Heart left ventricle (tissue), 16 donors: Measurements from ENCODE around the gene ZNF341. TPM values are rescaled to one million over a fixed set of nuclear protein-coding genes. Genes with fewer than 3 reads are reported as not detected.

Source experiments
- ATAC-seq, 4 donors: fragments of 200-7000 bp; cut with Tn5 transposase; one replicate each; pipeline ENCODE4 v1.9.1; 2020 to 2022; ENCODE audit warnings: moderate library complexity in 4 of 4, mild to moderate bottlenecking in 3 of 4, moderate number of reproducible peaks in 1 of 4
- DNase-seq, 5 donors: peaks; one replicate each; pipeline ENCODE4 v3.0.0-alpha.2; 2020
- H3K27ac ChIP-seq, 12 donors: fragments of 200-600 bp; sonication (generic) in 4 of 12; one replicate each; pipeline versions ENCODE4 v1.5.0 to v1.8.0; 2016 to 2022; ENCODE audit warnings: mild to moderate bottlenecking in 2 of 12
- H3K27me3 ChIP-seq, 9 donors: fragments of 200-600 bp; sonication (generic) in 2 of 9; one replicate each; pipeline versions ENCODE4 v1.5.1 to v1.8.0; 2016 to 2022; ENCODE audit warnings: mild to moderate bottlenecking in 3 of 9
- H3K36me3 ChIP-seq, 9 donors: fragments of 200-600 bp; sonication (generic) in 2 of 9; one replicate each; pipeline versions ENCODE4 v1.5.0 to v1.8.0; 2018 to 2022; ENCODE audit warnings: mild to moderate bottlenecking in 2 of 9
- H3K4me1 ChIP-seq, 12 donors: fragments of 200-600 bp; sonication (generic) in 4 of 12; one replicate each; pipeline versions ENCODE4 v1.5.0 to v1.8.0; 2016 to 2022; ENCODE audit warnings: mild to moderate bottlenecking in 3 of 12
- H3K4me3 ChIP-seq, 12 donors: fragments of 200-600 bp; sonication (generic) in 4 of 12; one replicate each; pipeline versions ENCODE4 v1.5.0 to v1.8.0; 2017 to 2022; ENCODE audit warnings: mild to moderate bottlenecking in 9 of 12, moderate library complexity in 4 of 12
- H3K9me3 ChIP-seq, 12 donors: fragments of 200-600 bp; sonication (generic) in 4 of 12; one replicate each; pipeline versions ENCODE4 v1.5.0 to v1.8.0; 2016 to 2022; ENCODE audit warnings: mild to moderate bottlenecking in 1 of 12
- POLR2A ChIP-seq, 2 donors: fragments of 450-650 bp; IDR thresholded peaks; one replicate each; pipeline ENCODE4 v1.6.1; 2017; ENCODE audit warnings: antibody characterized with exemption in 2 of 2, mild to moderate bottlenecking in 2 of 2, moderate library complexity in 2 of 2
- WGBS, 4 donors: extraction: QIAGEN DNeasy Blood & Tissue Kit in 2 of 4; methylation state at CpG; one replicate each; pipeline versions ENCODE4 v1.1.5 to v1.1.7; 2013 to 2018; 5-methylcytosine and 5-hydroxymethylcytosine counted together
- intact Hi-C, 10 donors: fragments of 100-400 bp; cut with DNase I; formaldehyde crosslinking; loops; one replicate each; pipeline versions ENCODE4 v1.11.1 to v1.14.2; 2022
- polyA plus RNA-seq, 2 donors: library from polyadenylated mRNA; stranded (reverse); fragments of 200-250 nt; gene quantifications; one replicate each; pipeline ENCODE4 v1.2.3, GENCODE V29; 2013
- total RNA-seq, 9 donors: library from RNA; depleted of rRNA in 2 of 9; stranded (reverse); fragments of >200 nt in 2 of 9; fragmentation: NEBNext Ultra II Directional in 3 of 9; extraction: Animal tissue kit (Norgen Biotek cat#: 25700) in 3 of 9; gene quantifications; one replicate each; pipeline versions ENCODE4 v1.1.0 to v1.2.4, GENCODE V29; 2016 to 2023
- TF ChIP-seq, protein P1 (sequence below), 12 donors: fragments of 200-600 bp; sonication (generic) in 4 of 12; IDR thresholded peaks; one replicate each; pipeline versions ENCODE4 v1.5.0 to v1.8.0; 2018 to 2022; ENCODE audit warnings: antibody characterized with exemption in 12 of 12, mild to moderate bottlenecking in 5 of 12
- donor health status: ischemic (EF 13 %, LVEDD 7.1; RV severe dilation, severe dysfunction).
- donor health status: healthy with polysubstance abuse.
- donor health status: DM: no; HTN: yes; CAD: no.
- donor health status: DM: no; HTN: no; CAD: no.
- donor health status: ischemic (EF 25% LVEDD 6.9; RV normal size, moderate dysfunction).
- donor health status: ischemic (EF 25% LVEDD 5.7; RV mildly dilated, moderate dysfunction).
- donor health status: healthy.
- donor health status: DM: yes; HTN: yes; CAD: no.
- donor health status: ischemic (EF 35%, LVEDD 5.7; RV mildly dilated, moderate dysfunction).
- donor health status: nonischemic (EF 11% LVEDD 7.7; RV severe dilation, severe dysfunction).
- donor health status: DM: yes; HTN: yes; CAD: no.
- donor health status: PGD.
- donor health status: ischemic (EF 29% LVEDD 5.4; RV normal size, mild dysfunction).
- donor health status: nonischemic (EF 23%, LVEDD 6.1; RV moderate dilation, normal function).

The ZNF341 gene
- total and polyA plus RNA-seq, 11 donors = 1.2 to 3.3 (median 1.7) TPM

DNA sequence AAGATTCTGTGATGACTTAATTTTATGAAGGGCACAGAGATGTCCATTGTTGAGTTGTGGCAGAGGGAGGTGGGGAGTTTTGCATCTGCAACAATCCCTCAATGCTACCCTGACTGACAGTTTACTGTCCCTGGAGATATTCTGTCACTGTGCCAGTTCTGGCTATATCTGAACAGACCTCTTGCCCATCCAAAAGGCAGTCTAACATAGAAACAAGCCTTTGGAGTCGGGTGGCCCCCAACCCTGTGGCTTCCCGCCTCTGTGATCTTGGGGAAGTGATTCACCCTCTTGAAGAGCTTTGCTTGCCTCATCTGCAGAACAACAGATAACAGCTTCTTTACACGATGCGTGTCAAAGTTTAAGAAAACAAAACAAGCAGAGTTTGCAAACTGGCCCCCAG, 41.8 kb upstream of the ZNF341 start:
- ATAC-seq (no peak), DNase-seq (no peak)
- Histone ChIP-seq H3K4me1 (peaks cover 0 to 32% (median 13%) of the 10 kb centered on the region in 12 donors), H3K36me3 (no peaks in the 10 kb centered on the region), H3K27me3 (no peaks in the 10 kb centered on the region), H3K9me3 (no peaks in the 10 kb centered on the region), H3K27ac (peak overlapping the region in 1 of 12 donors; percentile 6), H3K4me3 (no peak overlapping the region)
- TF ChIP-seq, protein P1, sequence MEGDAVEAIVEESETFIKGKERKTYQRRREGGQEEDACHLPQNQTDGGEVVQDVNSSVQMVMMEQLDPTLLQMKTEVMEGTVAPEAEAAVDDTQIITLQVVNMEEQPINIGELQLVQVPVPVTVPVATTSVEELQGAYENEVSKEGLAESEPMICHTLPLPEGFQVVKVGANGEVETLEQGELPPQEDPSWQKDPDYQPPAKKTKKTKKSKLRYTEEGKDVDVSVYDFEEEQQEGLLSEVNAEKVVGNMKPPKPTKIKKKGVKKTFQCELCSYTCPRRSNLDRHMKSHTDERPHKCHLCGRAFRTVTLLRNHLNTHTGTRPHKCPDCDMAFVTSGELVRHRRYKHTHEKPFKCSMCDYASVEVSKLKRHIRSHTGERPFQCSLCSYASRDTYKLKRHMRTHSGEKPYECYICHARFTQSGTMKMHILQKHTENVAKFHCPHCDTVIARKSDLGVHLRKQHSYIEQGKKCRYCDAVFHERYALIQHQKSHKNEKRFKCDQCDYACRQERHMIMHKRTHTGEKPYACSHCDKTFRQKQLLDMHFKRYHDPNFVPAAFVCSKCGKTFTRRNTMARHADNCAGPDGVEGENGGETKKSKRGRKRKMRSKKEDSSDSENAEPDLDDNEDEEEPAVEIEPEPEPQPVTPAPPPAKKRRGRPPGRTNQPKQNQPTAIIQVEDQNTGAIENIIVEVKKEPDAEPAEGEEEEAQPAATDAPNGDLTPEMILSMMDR (IDR thresholded peaks at IDR 0.05) = no peak
- TF ChIP-seq POLR2A (IDR thresholded peaks at IDR 0.05) = no peak
- WGBS, 4 donors = 36 to 42% (median 39%) methylated on average over 4 of the region's 4 CpGs
- intact Hi-C loops = loop anchor here in 4 of 10 donors (5.0 to 10.0 kb wide), 3 partner anchors 32 to 305 kb away; partner anchors contain the start of genes PXMP4 (in 3 of the 4) and RALY (in 1 of the 4)

DNA sequence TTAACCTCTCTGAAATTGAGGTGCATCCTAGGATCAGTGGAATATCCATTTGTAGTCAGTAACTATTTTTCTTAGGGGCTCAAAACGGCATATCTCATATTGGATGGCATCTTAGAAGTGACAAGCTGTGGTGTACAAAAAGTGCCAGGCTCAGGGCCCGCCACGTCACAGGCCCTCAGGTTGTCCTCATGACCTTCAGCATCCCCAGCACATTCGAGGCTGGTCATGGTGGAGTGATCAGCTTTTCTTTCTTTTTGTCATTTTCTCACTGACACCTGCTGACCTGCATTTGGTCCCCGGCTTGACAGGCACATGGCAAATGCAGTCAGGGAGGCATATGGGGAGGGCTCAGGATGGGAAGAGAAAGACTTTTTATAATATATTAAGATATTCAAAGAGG, 38.5 kb upstream of the ZNF341 start:
- Histone ChIP-seq H3K4me1 (peaks cover 0 to 29% (median 8%) of the 10 kb centered on the region in 12 donors), H3K9me3 (no peaks in the 10 kb centered on the region), H3K27ac (peak overlapping the region in 4 of 12 donors; percentile 36 to 62 (median 48)), H3K27me3 (no peaks in the 10 kb centered on the region), H3K4me3 (no peak overlapping the region), H3K36me3 (no peaks in the 10 kb centered on the region)
- DNase-seq = no peak
- intact Hi-C loops = loop anchor here in 1 of 10 donors (5.0 kb wide), 1 partner anchor 34 kb away; no protein-coding TSS in a partner anchor
- WGBS, 4 donors = 63 to 80% (median 72%) methylated on average over 5 of the region's 5 CpGs
- TF ChIP-seq, protein P1 (IDR thresholded peaks at IDR 0.05) = no peak
- no peak for TF ChIP-seq POLR2A (IDR thresholded peaks at IDR 0.05)
- ATAC-seq = no peak

DNA sequence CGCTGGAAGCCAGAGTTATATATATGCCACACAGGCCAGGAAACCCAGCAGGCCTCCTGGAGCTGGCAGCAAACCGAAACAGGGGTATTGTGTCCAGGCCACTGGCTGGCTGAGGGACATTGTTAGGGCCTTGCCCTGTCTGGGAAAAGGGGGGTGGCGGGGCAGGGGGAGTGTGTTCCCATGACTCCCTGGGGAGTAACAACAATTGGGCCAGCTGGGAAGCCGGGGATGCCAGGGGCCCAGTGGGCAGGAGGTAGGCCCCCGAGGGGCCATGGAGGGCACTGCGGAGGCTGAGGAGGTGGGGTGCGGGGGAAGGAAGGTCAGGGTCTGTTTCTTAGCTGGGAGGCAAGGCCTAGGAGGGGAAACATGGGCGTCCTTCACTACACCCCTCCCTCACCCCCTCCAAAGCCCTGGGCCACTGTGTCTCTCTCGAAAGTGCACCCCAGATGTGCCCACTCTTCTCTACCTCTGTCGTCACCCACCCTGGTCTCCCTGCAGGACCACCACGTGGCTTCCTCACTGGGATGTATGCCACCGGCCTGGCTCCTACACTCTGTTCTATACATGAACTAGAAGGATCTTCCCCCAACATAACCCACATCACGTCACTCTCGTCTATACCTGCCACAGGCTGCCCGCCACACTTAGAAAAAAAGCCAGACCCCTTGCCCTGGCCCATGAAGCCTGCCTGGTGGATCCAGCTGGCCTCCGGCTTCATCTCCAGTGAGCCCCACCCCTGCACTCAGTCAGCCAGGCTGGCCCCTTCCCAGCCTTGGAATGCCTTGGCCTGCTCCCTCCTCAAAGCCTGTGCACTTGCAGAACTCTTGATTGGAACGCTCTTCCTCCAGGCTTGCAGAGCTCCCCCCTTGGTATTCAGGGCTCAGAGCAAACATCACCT, 37.8 kb upstream of the ZNF341 start:
- Histone ChIP-seq H3K9me3 (no peaks in the 10 kb centered on the region), H3K36me3 (no peaks in the 10 kb centered on the region), H3K27me3 (no peaks in the 10 kb centered on the region), H3K4me1 (peaks cover 0 to 23% (median 6%) of the 10 kb centered on the region in 12 donors), H3K4me3 (no peak overlapping the region), H3K27ac (peak overlapping the region in 7 of 12 donors; percentile 14 to 62 (median 46))
- 69 to 82% (median 80%) methylated on average over 15 to 17 of the region's 17 CpGs for WGBS, 4 donors
- TF ChIP-seq POLR2A (IDR thresholded peaks at IDR 0.05) = no peak
- TF ChIP-seq, protein P1 (IDR thresholded peaks at IDR 0.05) = no peak
- ATAC-seq (peak; percentile 31 to 71 (median 62)), DNase-seq (peak in 2 of 5 donors; percentile 43 to 72)
- intact Hi-C loops = loop anchor here in 1 of 10 donors (5.0 kb wide), 1 partner anchor 33 kb away; no protein-coding TSS in a partner anchor

DNA sequence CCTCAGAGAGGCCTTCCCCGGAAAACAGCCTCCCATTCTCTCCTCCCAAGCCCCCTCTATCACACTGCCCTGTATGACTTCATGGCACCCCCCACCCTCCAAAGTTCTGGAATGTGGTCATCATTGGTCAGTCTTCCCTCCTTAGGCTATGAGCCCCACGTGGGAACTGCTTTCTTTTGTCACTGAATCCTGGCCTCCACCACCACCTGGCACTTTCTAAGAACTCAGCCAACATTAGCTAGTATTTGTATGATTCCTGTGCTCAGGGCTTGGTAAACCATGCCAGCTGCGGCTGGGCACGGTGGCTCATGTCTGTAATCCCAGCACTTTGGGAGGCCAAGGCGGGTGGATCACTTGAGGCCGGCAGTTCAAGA, 37.2 kb upstream of the ZNF341 start:
- peak in 1 of 4 donors; percentile 13 for ATAC-seq
- Histone ChIP-seq H3K9me3 (no peaks in the 10 kb centered on the region), H3K27me3 (no peaks in the 10 kb centered on the region), H3K27ac (peak overlapping the region in 3 of 12 donors; percentile 14 to 46 (median 36)), H3K4me1 (peaks cover 0 to 19% (median 4%) of the 10 kb centered on the region in 12 donors), H3K36me3 (no peaks in the 10 kb centered on the region), H3K4me3 (no peak overlapping the region)
- intact Hi-C loops = loop anchor here in 1 of 10 donors (5.0 kb wide), 1 partner anchor 33 kb away; no protein-coding TSS in a partner anchor
- no peak for TF ChIP-seq POLR2A (IDR thresholded peaks at IDR 0.05)
- TF ChIP-seq, protein P1 (IDR thresholded peaks at IDR 0.05) = no peak
- no peak for DNase-seq
- 82 to 84% (median 82%) methylated on average over 6 of the region's 6 CpGs for WGBS, 4 donors
